Endothelial cell of umbilical vein (primary cell): ENCODE data around the gene BRK1. TPM values are rescaled to one million over a fixed set of nuclear protein-coding genes. Genes with fewer than 3 reads are reported as not detected.

Experiments used
- BruUV-seq: library from RNA; stranded (reverse); fragments of 400-500 nt; replicated peaks from 2 replicates; lab custom pipeline; 2021; lab: Mats Ljungman, UMichigan
- CTCF ChIA-PET: fragments of 300-600, 350-600 bp; sonication (Branson Sonifier 250); formaldehyde crosslinking; loops from one replicate; lab custom pipeline; 2021; ENCODE audit warnings: antibody characterized with exemption, inconsistent platforms; lab: Charles Lee
- POLR2A ChIA-PET: fragments of 300-600, 350-600 bp; sonication (Branson Sonifier 250); formaldehyde crosslinking; loops from one replicate; lab custom pipeline; 2021; ENCODE audit warnings: antibody characterized with exemption, inconsistent platforms; lab: Charles Lee
- DNase-seq: peaks from one replicate; pipeline ENCODE4 v3.0.0-alpha.2; 2011; ENCODE audit warnings: low read depth, low spot score
- FAIRE-seq: peaks from 2 replicates; lab custom pipeline; 2011; peaks lifted over from hg19 to GRCh38; lab: Jason Lieb, UNC
- H2AFZ ChIP-seq: 2 replicates; pipeline ENCODE4 v1.6.0; 2012; ENCODE audit warnings: low read depth, low read length, control low read depth, inconsistent platforms
- H3K27ac ChIP-seq: 2 replicates; pipeline ENCODE4 v1.5.1; 2011; ENCODE audit warnings: low read depth, mild to moderate bottlenecking, control low read depth, low read length, moderate library complexity; ENCODE audit not compliant: insufficient read depth
- H3K27me3 ChIP-seq, 2 experiments: 2 replicates each; pipeline versions ENCODE4 v1.6.0 to v1.6.1; 2011; ENCODE audit warnings: low read length in 2 of 2, mixed read lengths in 1 of 2; ENCODE audit not compliant: control insufficient read depth in 2 of 2, insufficient read depth in 2 of 2
- H3K36me3 ChIP-seq, 2 experiments: 2 replicates in 1 of 2; 3 replicates in 1 of 2; pipeline ENCODE4 v1.5.1; 2011; ENCODE audit warnings: low read length in 2 of 2, mild to moderate bottlenecking in 1 of 2, moderate library complexity in 1 of 2; ENCODE audit not compliant: control insufficient read depth in 2 of 2, insufficient read depth in 2 of 2; ENCODE audit errors: extremely low read depth in 1 of 2
- H3K4me1 ChIP-seq: 3 replicates; pipeline ENCODE4 v1.5.1; 2011; ENCODE audit warnings: mild to moderate bottlenecking, low read length; ENCODE audit not compliant: control insufficient read depth, insufficient read depth; ENCODE audit errors: extremely low read depth
- H3K4me2 ChIP-seq: 2 replicates; pipeline ENCODE4 v1.6.1; 2011; ENCODE audit warnings: low read length, control low read depth, mixed read lengths; ENCODE audit not compliant: insufficient read depth
- H3K4me3 ChIP-seq, 3 experiments: fragments of 200-600 bp in 1 of 3; sonication (generic), shearing (Covaris generic) in 1 of 3; replicated peaks in 1 of 3; 2 replicates each; pipeline ENCODE4 v1.5.1; 2011 to 2016; ENCODE audit warnings: control low read depth in 3 of 3, low read length in 3 of 3, mild to moderate bottlenecking in 2 of 3, inconsistent platforms in 1 of 3, low read depth in 1 of 3, moderate library complexity in 1 of 3; ENCODE audit not compliant: insufficient read depth in 1 of 3
- H3K79me2 ChIP-seq: 2 replicates; pipeline ENCODE4 v1.6.0; 2012; ENCODE audit warnings: low read length, inconsistent platforms; ENCODE audit not compliant: control insufficient read depth, insufficient read depth
- H3K9ac ChIP-seq: replicated peaks from 2 replicates; pipeline ENCODE3; 2011; ENCODE audit warnings: low read length, control low read depth; ENCODE audit not compliant: insufficient read depth; ENCODE audit errors: extremely low read depth
- H3K9me1 ChIP-seq: replicated peaks from 3 replicates; pipeline ENCODE4 v1.6.0; 2011; ENCODE audit warnings: mild to moderate bottlenecking, low read length; ENCODE audit not compliant: control insufficient read depth, insufficient read depth; ENCODE audit errors: extremely low read depth
- H3K9me3 ChIP-seq: replicated peaks from 2 replicates; pipeline ENCODE4 v1.5.1; 2012; ENCODE audit warnings: low read length, inconsistent platforms; ENCODE audit not compliant: control insufficient read depth, insufficient read depth
- H4K20me1 ChIP-seq: replicated peaks from 2 replicates; pipeline ENCODE3; 2011; ENCODE audit warnings: mild to moderate bottlenecking, low read length; ENCODE audit not compliant: control insufficient read depth, insufficient read depth; ENCODE audit errors: extremely low read depth
- EZH2 ChIP-seq: IDR thresholded peaks from 2 replicates; pipeline ENCODE4 v1.6.1; 2012; ENCODE audit warnings: borderline replicate concordance, low read depth, mild to moderate bottlenecking, moderate library complexity, low read length, inconsistent platforms; ENCODE audit not compliant: severe bottlenecking
- FOS ChIP-seq: IDR thresholded peaks from 2 replicates; pipeline ENCODE4 v1.6.1; 2011; ENCODE audit warnings: mild to moderate bottlenecking, low read length, moderate library complexity, borderline replicate concordance; ENCODE audit not compliant: insufficient read depth
- GATA2 ChIP-seq: IDR thresholded peaks from 2 replicates; pipeline ENCODE4 v1.7.0; 2011; ENCODE audit warnings: low read depth, mild to moderate bottlenecking, moderate library complexity, mixed read lengths, low read length; ENCODE audit not compliant: insufficient read length, insufficient read depth
- JUN ChIP-seq: IDR thresholded peaks from 2 replicates; pipeline ENCODE4 v1.6.1; 2011; ENCODE audit warnings: borderline replicate concordance, low read depth; ENCODE audit not compliant: insufficient read length, insufficient read depth
- MYC ChIP-seq: IDR thresholded peaks from one replicate; pipeline ENCODE4 v1.6.1; 2011; ENCODE audit warnings: mild to moderate bottlenecking, low read depth, low read length
- POLR2A ChIP-seq: IDR thresholded peaks from 2 replicates; pipeline ENCODE4 v1.6.1; 2012; ENCODE audit warnings: low read depth, mild to moderate bottlenecking, control low read depth, low read length
- POLR2AphosphoS5 ChIP-seq: IDR thresholded peaks from 2 replicates; pipeline ENCODE4 v1.6.1; 2012; ENCODE audit warnings: low read depth, mild to moderate bottlenecking, control low read depth, low read length, moderate library complexity; ENCODE audit not compliant: insufficient read depth
- dilution Hi-C: fragments of 300-500 bp; cut with MboI; formaldehyde crosslinking; loops from one replicate; pipeline ENCODE4 v1.15.0; 2019; ENCODE audit warnings: low sequenced_read_pairs; ENCODE audit not compliant: extremely low pct_ligation_motif_present
- intact Hi-C: fragments of 100-400 bp; cut with micrococcal nuclease; formaldehyde crosslinking; loops from one replicate; pipeline ENCODE4 v1.10.0; 2022
- polyA plus RNA-seq, 4 experiments: library from polyadenylated mRNA; depleted of rRNA in 3 of 4; stranded (reverse) in 3 of 4; unstranded in 1 of 4; fragments of >200 nt; gene quantifications; 2 replicates each; pipeline versions ENCODE4 v1.2.1 to v1.2.3, GENCODE V29; 2011 to 2012; ENCODE audit warnings: missing spikeins in 1 of 4
- total RNA-seq: library from RNA; stranded (reverse); gene quantifications from 2 replicates; pipeline ENCODE4 v1.2.3, GENCODE V29; 2021
- TF ChIP-seq, protein P1 (sequence below): IDR thresholded peaks from 2 replicates; pipeline ENCODE4 v1.6.1; 2011; ENCODE audit not compliant: insufficient read depth, insufficient read length
- TF ChIP-seq, protein P2 (sequence below), 2 donors: IDR thresholded peaks; 1 replicate in 1 of 2; 2 replicates in 1 of 2; pipeline ENCODE4 v1.5.1; 2011; ENCODE audit warnings: low read length in 2 of 2, mild to moderate bottlenecking in 2 of 2, moderate library complexity in 2 of 2, control low read depth in 1 of 2, inconsistent platforms in 1 of 2, low read depth in 1 of 2; ENCODE audit not compliant: insufficient read depth in 1 of 2; ENCODE audit errors: extremely low read depth in 1 of 2

Gene BRK1
- total and polyA plus RNA-seq, 2 donors (not counting 3 experiments of a cell fraction or from before 2014, with no cell fraction given): 123 to 144 TPM

- Histone ChIP-seq H3K36me3 (no peaks in the 10 kb centered on the region), H3K4me1 (no peaks in the 10 kb centered on the region), H3K79me2 (no peaks in the 10 kb centered on the region), H2AFZ (no peak overlapping the region), H3K27ac (no peak overlapping the region), H4K20me1 (no peaks in the 10 kb centered on the region), H3K4me3 (no peak overlapping the region), H3K9ac (no peak overlapping the region), H3K27me3 (no peaks in the 10 kb centered on the region), H3K9me1 (no peaks in the 10 kb centered on the region), H3K4me2 (no peak overlapping the region), H3K9me3 (no peaks in the 10 kb centered on the region)
- intact Hi-C loops: no loop called here
- no TSS peak for BruUV-seq
- TF ChIP-seq MYC (no peak), GATA2 (no peak), EZH2 (no peak), POLR2AphosphoS5 (no peak)
- FAIRE-seq: no peak
- dilution Hi-C loops: no loop called here
- DNase-seq: no peak
- ChIA-PET CTCF (interaction anchor here (1.1 kb wide), 1 partner anchor 12 kb away, joined by 3 read pairs; no protein-coding TSS in a partner anchor), POLR2A (no interaction called here)
Measured at GRCh38 chr3:10136426-10137005, 21.0 kb downstream of the BRK1 start.

DNA sequence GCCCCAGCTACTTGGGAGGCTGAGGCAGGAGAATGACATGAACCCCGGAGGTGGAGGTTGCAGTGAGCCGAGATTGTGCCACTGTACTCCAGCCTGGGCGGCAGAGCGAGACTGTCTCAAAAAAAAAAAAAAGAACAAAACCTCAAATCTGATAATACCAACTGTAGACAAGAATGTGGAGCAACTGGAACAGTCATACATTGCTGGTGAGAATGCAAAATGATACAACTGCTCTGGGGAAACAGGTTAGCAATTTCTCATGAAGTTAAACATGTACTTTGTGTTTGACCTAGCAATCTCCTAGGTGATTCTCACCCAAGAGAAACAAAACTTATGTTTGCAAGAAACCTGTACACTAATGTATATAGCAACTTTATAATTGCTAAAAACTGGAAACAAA, 21.7 kb downstream of the BRK1 start:
- DNase-seq (no peak), FAIRE-seq (no peak)
- CTCF ChIA-PET: interaction anchor here (1.1 kb wide), 1 partner anchor 12 kb away, joined by 3 read pairs; no protein-coding TSS in a partner anchor
- dilution Hi-C loops (no loop called here), intact Hi-C loops (no loop called here)
- Histone ChIP-seq H3K4me3 (no peak overlapping the region), H4K20me1 (no peaks in the 10 kb centered on the region), H3K27ac (no peak overlapping the region), H3K9me3 (no peaks in the 10 kb centered on the region), H3K9me1 (no peaks in the 10 kb centered on the region), H3K9ac (no peak overlapping the region), H3K27me3 (no peaks in the 10 kb centered on the region), H2AFZ (no peak overlapping the region), H3K4me2 (no peak overlapping the region), H3K79me2 (peaks cover 3% of the 10 kb centered on the region), H3K4me1 (no peaks in the 10 kb centered on the region), H3K36me3 (no peaks in the 10 kb centered on the region)
- POLR2A ChIA-PET: no interaction called here
- TF ChIP-seq, protein P1, sequence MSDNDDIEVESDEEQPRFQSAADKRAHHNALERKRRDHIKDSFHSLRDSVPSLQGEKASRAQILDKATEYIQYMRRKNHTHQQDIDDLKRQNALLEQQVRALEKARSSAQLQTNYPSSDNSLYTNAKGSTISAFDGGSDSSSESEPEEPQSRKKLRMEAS: no peak
- TF ChIP-seq FOS (no peak), POLR2A (no peak), GATA2 (no peak), JUN (no peak), POLR2AphosphoS5 (no peak), MYC (no peak), EZH2 (no peak)
- TF ChIP-seq, protein P2, sequence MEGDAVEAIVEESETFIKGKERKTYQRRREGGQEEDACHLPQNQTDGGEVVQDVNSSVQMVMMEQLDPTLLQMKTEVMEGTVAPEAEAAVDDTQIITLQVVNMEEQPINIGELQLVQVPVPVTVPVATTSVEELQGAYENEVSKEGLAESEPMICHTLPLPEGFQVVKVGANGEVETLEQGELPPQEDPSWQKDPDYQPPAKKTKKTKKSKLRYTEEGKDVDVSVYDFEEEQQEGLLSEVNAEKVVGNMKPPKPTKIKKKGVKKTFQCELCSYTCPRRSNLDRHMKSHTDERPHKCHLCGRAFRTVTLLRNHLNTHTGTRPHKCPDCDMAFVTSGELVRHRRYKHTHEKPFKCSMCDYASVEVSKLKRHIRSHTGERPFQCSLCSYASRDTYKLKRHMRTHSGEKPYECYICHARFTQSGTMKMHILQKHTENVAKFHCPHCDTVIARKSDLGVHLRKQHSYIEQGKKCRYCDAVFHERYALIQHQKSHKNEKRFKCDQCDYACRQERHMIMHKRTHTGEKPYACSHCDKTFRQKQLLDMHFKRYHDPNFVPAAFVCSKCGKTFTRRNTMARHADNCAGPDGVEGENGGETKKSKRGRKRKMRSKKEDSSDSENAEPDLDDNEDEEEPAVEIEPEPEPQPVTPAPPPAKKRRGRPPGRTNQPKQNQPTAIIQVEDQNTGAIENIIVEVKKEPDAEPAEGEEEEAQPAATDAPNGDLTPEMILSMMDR (IDR thresholded peaks at IDR 0.05; ENCODE audit: extremely low read depth in 1 of 2, insufficient read depth in 1 of 2, low read depth in 1 of 2, low read length in 2 of 2): no peak
- BruUV-seq: no TSS peak
